ENCODE measurements around the gene HDAC8.

The HDAC8 gene

GRCh38 chrX:72314881-72315280 is 257.8 kb downstream of the HDAC8 start:
- DNase-seq, result no peak

GRCh38 chrX:72313707-72314641 is 258.7 kb downstream of the HDAC8 start:
- DNase-seq, result no peak

GRCh38 chrX:72312311-72312940 is 260.2 kb downstream of the HDAC8 start:
- DNase-seq, result no peak

GRCh38 chrX:72309297-72310071 is 263.2 kb downstream of the HDAC8 start:
- no peak for DNase-seq

GRCh38 chrX:72308566-72309296 is 263.9 kb downstream of the HDAC8 start:
- DNase-seq, result peak; percentile 75

- DNase-seq, result no peak
Measured at GRCh38 chrX:72308209-72308565, 264.5 kb downstream of the HDAC8 start.

- DNase-seq, result no peak
Measured at GRCh38 chrX:72307646-72308051, 265.0 kb downstream of the HDAC8 start.

- peak; percentile 73 for DNase-seq
Measured at GRCh38 chrX:72306851-72307645, 265.6 kb downstream of the HDAC8 start.

GRCh38 chrX:72306085-72306801 is 266.4 kb downstream of the HDAC8 start:
- no peak for DNase-seq

- peak; percentile 62 for DNase-seq
Measured at GRCh38 chrX:72305286-72306084, 267.2 kb downstream of the HDAC8 start, which contains the start of gene CITED1. Gene CITED1, minus strand, starts transcription at chrX:72305914. Its CDS starts 3,045 bp downstream, at chrX:72302869.

GRCh38 chrX:72304877-72305276 is 267.8 kb downstream of the HDAC8 start:
- DNase-seq, result no peak

- DNase-seq, result no peak
Measured at GRCh38 chrX:72301781-72302180, 270.9 kb downstream of the HDAC8 start.

- no peak for DNase-seq
Measured at GRCh38 chrX:72299891-72300630, 272.6 kb downstream of the HDAC8 start.

GRCh38 chrX:72297953-72298730 is 274.5 kb downstream of the HDAC8 start:
- no peak for DNase-seq

GRCh38 chrX:72296991-72297390 is 275.7 kb downstream of the HDAC8 start:
- no peak for DNase-seq

GRCh38 chrX:72295745-72296144 is 276.9 kb downstream of the HDAC8 start:
- DNase-seq, result no peak

- DNase-seq, result no peak
Measured at GRCh38 chrX:72294497-72294896, 278.1 kb downstream of the HDAC8 start.

GRCh38 chrX:72282302-72282701 is 290.3 kb downstream of the HDAC8 start:
- DNase-seq, result no peak
